Tibial nerve (tissue), 4 donors: ENCODE data around the gene OR52M1.

Experiments
- EP300 ChIP-seq, 2 donors: sonication (generic); formaldehyde crosslinking; IDR thresholded peaks; one replicate each; pipeline ENCODE4 v1.6.1; 2017; ENCODE audit warnings: antibody characterized with exemption in 2 of 2, mild to moderate bottlenecking in 1 of 2
- TF ChIP-seq, protein P1 (sequence below), 5 experiments: fragments of 200-600 bp in 3 of 5; fragments of 450-650 bp in 2 of 5; sonication (generic) in 3 of 5; IDR thresholded peaks; one replicate each; pipeline ENCODE4 v1.5.1; 2016 to 2019; ENCODE audit warnings: antibody characterized with exemption in 5 of 5, mild to moderate bottlenecking in 3 of 5, moderate library complexity in 2 of 5

DNA sequence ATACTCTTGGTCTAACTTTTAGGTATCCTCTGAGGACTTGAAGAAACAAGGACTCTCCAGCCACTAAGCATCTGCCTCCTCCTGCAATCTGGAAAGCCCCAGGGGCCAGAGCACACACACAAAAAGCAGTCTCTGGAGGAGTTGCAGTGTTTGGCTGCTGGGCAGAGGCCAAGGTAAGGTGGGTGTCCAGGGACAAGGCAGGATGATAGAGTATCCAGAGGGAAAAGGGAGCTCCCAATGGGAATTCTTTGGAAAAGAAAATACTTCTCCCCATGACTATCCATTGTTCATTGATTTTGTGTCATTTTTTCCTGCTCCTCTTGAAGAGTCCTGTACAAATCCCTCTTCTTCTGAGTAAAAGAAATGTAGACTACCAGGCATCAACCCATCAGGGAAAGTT, 36.5 kb downstream of the OR52M1 start, which contains the start of gene OR52I2:
- TF ChIP-seq, protein P1, sequence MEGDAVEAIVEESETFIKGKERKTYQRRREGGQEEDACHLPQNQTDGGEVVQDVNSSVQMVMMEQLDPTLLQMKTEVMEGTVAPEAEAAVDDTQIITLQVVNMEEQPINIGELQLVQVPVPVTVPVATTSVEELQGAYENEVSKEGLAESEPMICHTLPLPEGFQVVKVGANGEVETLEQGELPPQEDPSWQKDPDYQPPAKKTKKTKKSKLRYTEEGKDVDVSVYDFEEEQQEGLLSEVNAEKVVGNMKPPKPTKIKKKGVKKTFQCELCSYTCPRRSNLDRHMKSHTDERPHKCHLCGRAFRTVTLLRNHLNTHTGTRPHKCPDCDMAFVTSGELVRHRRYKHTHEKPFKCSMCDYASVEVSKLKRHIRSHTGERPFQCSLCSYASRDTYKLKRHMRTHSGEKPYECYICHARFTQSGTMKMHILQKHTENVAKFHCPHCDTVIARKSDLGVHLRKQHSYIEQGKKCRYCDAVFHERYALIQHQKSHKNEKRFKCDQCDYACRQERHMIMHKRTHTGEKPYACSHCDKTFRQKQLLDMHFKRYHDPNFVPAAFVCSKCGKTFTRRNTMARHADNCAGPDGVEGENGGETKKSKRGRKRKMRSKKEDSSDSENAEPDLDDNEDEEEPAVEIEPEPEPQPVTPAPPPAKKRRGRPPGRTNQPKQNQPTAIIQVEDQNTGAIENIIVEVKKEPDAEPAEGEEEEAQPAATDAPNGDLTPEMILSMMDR (IDR thresholded peaks at IDR 0.05) = no peak
- TF ChIP-seq EP300 (IDR thresholded peaks at IDR 0.05) = no peak
